Left renal cortex interstitium (tissue), 4 donors: ENCODE measurements around the gene LAMP1. TPM values are rescaled to one million over a fixed set of nuclear protein-coding genes. Genes with fewer than 3 reads are reported as not detected.
"Not testable (repeated sequence)": the region's sequence is repeated elsewhere in the genome, so short reads cannot be mapped to it uniquely, and the experiment has no call there.

Experiments
- DNase-seq, 4 donors: peaks; one replicate each; pipeline ENCODE4 v3.0.0-alpha.2; 2013; ENCODE audit warnings: low read depth in 4 of 4, low spot score in 2 of 4, missing footprints in 1 of 4
- polyA plus RNA-seq, 4 donors: library from polyadenylated mRNA; unstranded; fragments of 120-200 nt; gene quantifications; one replicate each; pipeline ENCODE4 v1.2.1, GENCODE V29; 2013; ENCODE audit not compliant: insufficient read length in 4 of 4

The LAMP1 gene
- polyA plus RNA-seq, 4 donors = 174 to 193 (median 182) TPM

GRCh38 chr13:113353254-113353653 lies 56.2 kb downstream of the LAMP1 start:
- DNase-seq = no peak

- no peak for DNase-seq
Observed at GRCh38 chr13:113354831-113355610, 58.0 kb downstream of the LAMP1 start.

GRCh38 chr13:113355621-113356020 lies 58.6 kb downstream of the LAMP1 start:
- no peak for DNase-seq

- no peak for DNase-seq
Observed at GRCh38 chr13:113356596-113356995, 59.6 kb downstream of the LAMP1 start.

GRCh38 chr13:113357529-113357928 lies 60.5 kb downstream of the LAMP1 start:
- DNase-seq = no peak

GRCh38 chr13:113358653-113359190 lies 61.7 kb downstream of the LAMP1 start:
- no peak for DNase-seq

GRCh38 chr13:113359571-113359970 lies 62.5 kb downstream of the LAMP1 start:
- DNase-seq = no peak

GRCh38 chr13:113360446-113360845 lies 63.4 kb downstream of the LAMP1 start:
- DNase-seq = no peak

- DNase-seq = no peak
Observed at GRCh38 chr13:113361406-113361805, 64.4 kb downstream of the LAMP1 start.

GRCh38 chr13:113364311-113364889 lies 67.4 kb downstream of the LAMP1 start:
- DNase-seq = no peak

- no peak for DNase-seq
Observed at GRCh38 chr13:113364901-113365582, 68.0 kb downstream of the LAMP1 start.

- DNase-seq = no peak
Observed at GRCh38 chr13:113365583-113365970, 68.5 kb downstream of the LAMP1 start.

GRCh38 chr13:113365971-113366588 lies 69.0 kb downstream of the LAMP1 start:
- no peak for DNase-seq

- DNase-seq = no peak
Observed at GRCh38 chr13:113367020-113367560, 70.1 kb downstream of the LAMP1 start.

- no peak for DNase-seq
Observed at GRCh38 chr13:113367771-113368170, 70.7 kb downstream of the LAMP1 start.

GRCh38 chr13:113368353-113368752 lies 71.3 kb downstream of the LAMP1 start:
- DNase-seq = not testable (repeated sequence)

- no peak for DNase-seq
Observed at GRCh38 chr13:113369189-113369588, 72.2 kb downstream of the LAMP1 start.

GRCh38 chr13:113369881-113370280 lies 72.8 kb downstream of the LAMP1 start:
- no peak for DNase-seq

- DNase-seq = no peak
Observed at GRCh38 chr13:113371061-113371460, 74.0 kb downstream of the LAMP1 start.

- DNase-seq = not testable (repeated sequence)
Observed at GRCh38 chr13:113371701-113372100, 74.7 kb downstream of the LAMP1 start.
